HG02588 (cell line): Measurements from ENCODE around the gene DCXR.

Experiments
- ATAC-seq: cut with Tn5 transposase; IDR thresholded peaks from one replicate; pipeline ENCODE4 v1.9.1; 2021; ENCODE audit warnings: mild to moderate bottlenecking, moderate library complexity; ENCODE audit not compliant: unreplicated experiment

The DCXR gene

DNA sequence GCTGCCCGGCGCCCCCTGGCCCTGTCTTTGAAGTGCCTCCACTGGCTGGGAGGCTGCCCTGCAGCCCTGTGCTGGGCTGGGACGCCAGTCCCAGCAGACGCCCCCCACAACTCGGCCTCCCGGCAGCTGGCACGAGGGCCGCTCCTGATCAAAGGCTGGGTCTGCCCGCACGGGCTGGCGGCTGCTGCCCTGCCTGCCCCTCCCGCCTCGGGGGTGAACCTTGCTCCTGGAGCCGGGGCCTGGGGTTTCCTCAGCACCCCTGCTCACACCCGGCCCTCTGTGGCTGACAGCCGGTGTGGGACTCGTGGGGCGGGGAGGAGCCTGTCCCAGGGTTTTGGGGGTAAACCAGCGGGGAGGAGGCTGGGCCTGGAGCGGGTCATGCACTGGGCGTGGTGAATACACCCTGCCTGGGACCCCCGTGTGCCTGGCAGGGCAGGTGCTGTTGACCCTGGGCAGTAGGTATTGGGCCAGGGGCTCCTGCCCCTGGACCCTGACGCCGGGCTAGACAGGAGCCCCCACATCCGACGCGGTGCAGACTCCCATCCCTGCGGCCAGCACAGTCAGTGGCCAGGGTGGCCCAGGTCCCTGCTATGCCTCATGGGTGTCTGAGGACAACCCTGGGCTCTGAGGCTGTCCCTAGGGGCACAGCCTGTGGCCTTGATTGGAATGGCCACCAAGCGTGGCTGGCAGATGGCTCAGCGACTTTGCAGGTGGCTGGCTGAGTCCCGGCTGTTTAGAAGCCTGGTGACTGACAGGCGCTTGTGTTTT is 36.5 kb downstream of the DCXR start:
- ATAC-seq, result no peak

GRCh38 chr17:81999976-82000802 is 37.3 kb downstream of the DCXR start:
- ATAC-seq, result no peak

GRCh38 chr17:81999587-81999975 is 37.9 kb downstream of the DCXR start:
- ATAC-seq, result no peak

GRCh38 chr17:81998691-81999438 is 38.6 kb downstream of the DCXR start:
- no peak for ATAC-seq

- ATAC-seq, result no peak
Measured at GRCh38 chr17:81998212-81998611, 39.3 kb downstream of the DCXR start.

GRCh38 chr17:81996757-81997441 is 40.6 kb downstream of the DCXR start:
- ATAC-seq, result no peak

GRCh38 chr17:81996232-81996756 is 41.2 kb downstream of the DCXR start:
- no peak for ATAC-seq

- ATAC-seq, result no peak
Measured at GRCh38 chr17:81995463-81996231, 41.9 kb downstream of the DCXR start.

- ATAC-seq, result no peak
Measured at GRCh38 chr17:81994593-81995462, 42.7 kb downstream of the DCXR start.

GRCh38 chr17:81993729-81994592 is 43.5 kb downstream of the DCXR start:
- no peak for ATAC-seq

- no peak for ATAC-seq
Measured at GRCh38 chr17:81992306-81993102, 45.0 kb downstream of the DCXR start.

GRCh38 chr17:81991684-81992305 is 45.7 kb downstream of the DCXR start:
- ATAC-seq, result no peak

DNA sequence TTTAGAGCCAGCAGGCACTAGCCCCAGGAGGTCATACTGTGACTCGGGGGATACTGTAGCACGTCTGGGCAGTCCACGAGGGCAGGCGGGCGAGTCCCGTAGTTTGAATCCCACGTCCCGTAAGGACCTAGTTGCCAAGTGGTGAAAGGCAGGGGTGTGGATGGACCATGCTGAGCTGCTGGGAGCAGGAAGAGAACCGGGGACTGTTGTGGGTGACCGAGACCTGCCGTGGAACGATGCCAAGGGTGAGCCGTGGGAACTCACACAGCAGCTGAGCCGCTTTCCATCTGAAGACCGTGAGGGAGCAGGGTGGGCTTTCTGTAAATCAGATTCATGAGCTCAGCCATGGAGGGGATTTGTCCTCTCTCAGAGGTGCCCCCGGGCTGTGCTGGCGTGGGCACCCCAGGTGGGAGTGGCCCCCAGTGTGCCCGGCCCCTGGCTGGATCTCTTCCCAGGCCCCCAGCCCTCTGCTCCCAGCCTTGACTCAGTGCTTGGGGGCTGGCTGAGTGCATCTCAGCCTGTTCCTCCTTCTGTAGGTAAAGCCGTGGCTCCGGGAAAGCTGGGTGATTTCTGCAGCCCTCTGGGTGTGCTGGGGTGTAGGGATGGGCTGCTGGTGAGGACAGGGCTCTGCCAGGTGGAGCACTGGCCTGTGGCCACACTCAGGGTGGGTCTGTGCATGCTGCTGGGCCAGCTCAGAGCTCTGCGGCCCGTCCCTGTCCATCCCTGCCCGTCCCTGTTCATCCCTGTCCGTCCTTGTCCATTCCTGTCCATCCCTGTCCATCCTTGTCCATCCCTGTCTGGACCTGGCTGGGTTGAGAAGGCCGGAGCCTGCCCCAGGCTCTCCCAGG is 46.4 kb downstream of the DCXR start:
- ATAC-seq, result no peak

GRCh38 chr17:81987161-81987770 is 50.2 kb downstream of the DCXR start:
- ATAC-seq, result no peak

DNA sequence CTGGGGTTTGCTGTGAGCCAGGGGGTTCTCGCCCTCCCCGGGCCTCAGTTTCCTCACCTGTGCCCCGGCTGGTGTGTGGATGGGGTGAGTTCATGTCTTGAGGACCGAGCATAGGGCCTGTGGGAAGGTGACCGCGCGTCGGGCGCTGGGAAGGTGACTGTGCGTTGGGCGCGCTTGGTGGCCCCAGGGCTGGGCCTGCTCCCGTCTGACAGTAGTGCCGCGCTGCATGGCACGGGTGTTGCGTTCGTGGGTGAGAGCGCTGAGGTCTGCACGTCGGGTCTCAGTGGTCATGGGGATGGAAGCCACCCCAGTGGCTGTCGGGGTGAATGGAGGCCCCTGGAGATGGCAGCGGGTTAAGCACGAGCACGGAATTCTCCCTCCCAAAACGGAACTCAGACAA is 50.9 kb downstream of the DCXR start:
- no peak for ATAC-seq
